Fibroblast of mammary gland (primary cell): ENCODE results near the gene TPBGL.
A peak's percentile ranks its signal among the peaks of the same experiment; 100 is the strongest.

Source experiments
- DNase-seq: peaks from one replicate; pipeline ENCODE4 v3.0.0-alpha.2; 2010; ENCODE audit warnings: low read depth
- H3K4me3 ChIP-seq: 2 replicates; pipeline ENCODE4 v1.5.1; 2011; ENCODE audit warnings: low read depth, mild to moderate bottlenecking, low read length, moderate library complexity; ENCODE audit not compliant: control insufficient read depth
- CTCF ChIP-seq: conservative IDR thresholded peaks from 2 replicates; pipeline ENCODE4 v1.5.1; 2011; ENCODE audit warnings: low read depth, low read length, inconsistent platforms; ENCODE audit not compliant: control insufficient read depth, insufficient read depth

TPBGL gene

GRCh38 chr11:75238595-75239440 is 1.8 kb upstream of the TPBGL start:
- DNase-seq = no peak
- H3K4me3 ChIP-seq = no peak overlapping the region
- no peak for TF ChIP-seq CTCF

- no peak overlapping the region for H3K4me3 ChIP-seq
- no peak for DNase-seq
- no peak for TF ChIP-seq CTCF
Observed at GRCh38 chr11:75239531-75240290, 863 bp upstream of the TPBGL start.

- TF ChIP-seq CTCF = no peak
- H3K4me3 ChIP-seq = no peak overlapping the region
- peak; percentile 77 for DNase-seq
Observed at GRCh38 chr11:75241036-75241905, 697 bp downstream of the TPBGL start.

- DNase-seq = no peak
- no peak for TF ChIP-seq CTCF
- H3K4me3 ChIP-seq = peak overlapping the region; percentile 23
Observed at GRCh38 chr11:75241906-75242644, 1.5 kb downstream of the TPBGL start.

- DNase-seq = no peak
- no peak for TF ChIP-seq CTCF
- no peak overlapping the region for H3K4me3 ChIP-seq
Observed at GRCh38 chr11:75242722-75243600, 2.4 kb downstream of the TPBGL start.
